Measurements from ENCODE around the gene FBLN2.

GRCh38 chr3:13624671-13625125 is 75.8 kb downstream of the FBLN2 start:
- TF ChIP-seq POLR2A (IDR thresholded peaks at IDR 0.05) (no peak), CTCF (IDR thresholded peaks at IDR 0.05) (no peak)
